ENCODE measurements around the gene BCKDHB. TPM values are rescaled to one million over a fixed set of nuclear protein-coding genes. Genes with fewer than 3 reads are reported as not detected.

Gene BCKDHB
- polyA plus RNA-seq, 2 of the 4 experiments (the other 2 are of a cell fraction): 7.7 to 15.0 TPM

GRCh38 chr6:80333342-80333741 is 226.9 kb downstream of the BCKDHB start (continued):
- TF ChIP-seq MAZ (IDR thresholded peaks at IDR 0.05; ENCODE audit: borderline replicate concordance, low read depth, low read length): no peak
- no peak for TF ChIP-seq CEBPB (IDR thresholded peaks at IDR 0.05)
- TF ChIP-seq RCOR1 (IDR thresholded peaks at IDR 0.05; ENCODE audit: low read depth, low read length): no peak

DNA sequence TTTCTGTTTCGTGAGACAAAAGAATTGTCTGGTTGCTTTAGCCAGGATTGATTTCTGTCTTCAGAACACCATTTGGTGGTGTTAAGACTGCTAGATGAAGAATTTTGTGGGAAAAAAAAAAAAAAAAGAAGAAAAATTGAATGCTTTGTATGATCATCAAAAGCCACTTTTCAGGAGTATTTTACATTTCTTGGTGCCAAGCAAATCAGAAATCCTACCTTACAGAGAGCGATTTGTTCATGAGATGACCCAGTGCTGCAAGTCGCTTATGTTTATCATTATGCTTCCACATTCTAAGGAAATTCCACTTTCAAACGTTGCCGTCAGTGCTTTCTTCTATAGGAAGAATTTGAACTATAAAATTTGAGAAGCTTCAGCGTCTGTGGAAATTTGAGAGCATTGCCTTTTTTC is 228.7 kb downstream of the BCKDHB start:
- H3K4me2 ChIP-seq: no peak overlapping the region
- FAIRE-seq: no peak

GRCh38 chr6:80336911-80337310 is 230.4 kb downstream of the BCKDHB start:
- Histone ChIP-seq H3K27ac (no peak overlapping the region), H3K4me1 (no peaks in the 10 kb centered on the region), H3K4me3 (no peak overlapping the region), H3K9me3 (no peaks in the 10 kb centered on the region), H3K4me2 (no peak overlapping the region)
- CTCF ChIA-PET: interaction anchor here (1.5 kb wide), 1 partner anchor 9 kb away, joined by 3 read pairs; no protein-coding TSS in a partner anchor
- no peak for DNase-seq (ENCODE audit: low read depth in 1 of 2, low spot score in 1 of 2)
- POLR2A ChIA-PET: no interaction called here
- 60% methylated on average over 2 of the region's 2 CpGs for WGBS (ENCODE audit: missing lambda C conversion rate)
- FAIRE-seq: no peak
- no peak for ATAC-seq
- TF ChIP-seq, protein P1, sequence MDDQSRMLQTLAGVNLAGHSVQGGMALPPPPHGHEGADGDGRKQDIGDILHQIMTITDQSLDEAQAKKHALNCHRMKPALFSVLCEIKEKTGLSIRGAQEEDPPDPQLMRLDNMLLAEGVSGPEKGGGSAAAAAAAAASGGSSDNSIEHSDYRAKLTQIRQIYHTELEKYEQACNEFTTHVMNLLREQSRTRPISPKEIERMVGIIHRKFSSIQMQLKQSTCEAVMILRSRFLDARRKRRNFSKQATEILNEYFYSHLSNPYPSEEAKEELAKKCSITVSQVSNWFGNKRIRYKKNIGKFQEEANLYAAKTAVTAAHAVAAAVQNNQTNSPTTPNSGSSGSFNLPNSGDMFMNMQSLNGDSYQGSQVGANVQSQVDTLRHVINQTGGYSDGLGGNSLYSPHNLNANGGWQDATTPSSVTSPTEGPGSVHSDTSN (IDR thresholded peaks at IDR 0.05): no peak
- no peak for TF ChIP-seq MAZ (IDR thresholded peaks at IDR 0.05; ENCODE audit: borderline replicate concordance, low read depth, low read length)
- no peak for TF ChIP-seq EHF (CRISPR knock-in tag; IDR thresholded peaks at IDR 0.05)
- no peak for TF ChIP-seq NR3C1 (IDR thresholded peaks at IDR 0.05)
- TF ChIP-seq RARB (CRISPR knock-in tag; IDR thresholded peaks at IDR 0.05): no peak
- no peak for TF ChIP-seq REST (IDR thresholded peaks at IDR 0.05)
- no peak for TF ChIP-seq CHD4 (IDR thresholded peaks at IDR 0.05; ENCODE audit: borderline replicate concordance)
- TF ChIP-seq MAFK (IDR thresholded peaks at IDR 0.05; ENCODE audit: partially characterized antibody): no peak
- no peak for TF ChIP-seq POLR2A (IDR thresholded peaks at IDR 0.05; ENCODE audit: low read length)
- no peak for TF ChIP-seq HOXA7 (CRISPR knock-in tag; IDR thresholded peaks at IDR 0.05)
- TF ChIP-seq CBX8 (IDR thresholded peaks at IDR 0.05): no peak
- no peak for TF ChIP-seq FOSL2 (IDR thresholded peaks at IDR 0.05)
- no peak for TF ChIP-seq FOSL2 (CRISPR knock-in tag; IDR thresholded peaks at IDR 0.05)
- no peak for TF ChIP-seq JUNB (IDR thresholded peaks at IDR 0.05)
- no peak for TF ChIP-seq ELK1 (IDR thresholded peaks at IDR 0.05; ENCODE audit: low read depth, low read length)
- no peak for TF ChIP-seq BHLHE40 (IDR thresholded peaks at IDR 0.05; ENCODE audit: low read depth, low read length)
- TF ChIP-seq NFE2L2 (conservative IDR thresholded peaks at IDR 0.05; ENCODE audit: low read length): no peak

More for the DNA sequence above, 228.7 kb downstream of the BCKDHB start:
- H3K27ac ChIP-seq: no peak overlapping the region
- WGBS (ENCODE audit: missing lambda C conversion rate): 79% methylated on average over 6 of the region's 6 CpGs
- CTCF ChIA-PET: interaction anchor here (0.6 to 1.0 kb wide), 3 partner anchors 121 to 1898 kb away, joined by 3 to 4 read pairs (median 3); no protein-coding TSS in a partner anchor
- ATAC-seq (no peak), DNase-seq (ENCODE audit: low read depth in 1 of 2, low spot score in 1 of 2) (no peak)
- TF ChIP-seq EP300 (IDR thresholded peaks at IDR 0.05) (no peak), USF2 (IDR thresholded peaks at IDR 0.05) (no peak), KDM5A (IDR thresholded peaks at IDR 0.05) (no peak), NR3C1 (IDR thresholded peaks at IDR 0.05) (no peak), HDAC2 (IDR thresholded peaks at IDR 0.05) (no peak), ATOH8 (CRISPR knock-in tag; IDR thresholded peaks at IDR 0.05; ENCODE audit: low read depth) (no peak), CBX2 (IDR thresholded peaks at IDR 0.05; ENCODE audit: borderline replicate concordance, low read depth) (no peak), MYC (IDR thresholded peaks at IDR 0.05; ENCODE audit: borderline replicate concordance, low read length) (no peak)
- TF ChIP-seq, protein P2, sequence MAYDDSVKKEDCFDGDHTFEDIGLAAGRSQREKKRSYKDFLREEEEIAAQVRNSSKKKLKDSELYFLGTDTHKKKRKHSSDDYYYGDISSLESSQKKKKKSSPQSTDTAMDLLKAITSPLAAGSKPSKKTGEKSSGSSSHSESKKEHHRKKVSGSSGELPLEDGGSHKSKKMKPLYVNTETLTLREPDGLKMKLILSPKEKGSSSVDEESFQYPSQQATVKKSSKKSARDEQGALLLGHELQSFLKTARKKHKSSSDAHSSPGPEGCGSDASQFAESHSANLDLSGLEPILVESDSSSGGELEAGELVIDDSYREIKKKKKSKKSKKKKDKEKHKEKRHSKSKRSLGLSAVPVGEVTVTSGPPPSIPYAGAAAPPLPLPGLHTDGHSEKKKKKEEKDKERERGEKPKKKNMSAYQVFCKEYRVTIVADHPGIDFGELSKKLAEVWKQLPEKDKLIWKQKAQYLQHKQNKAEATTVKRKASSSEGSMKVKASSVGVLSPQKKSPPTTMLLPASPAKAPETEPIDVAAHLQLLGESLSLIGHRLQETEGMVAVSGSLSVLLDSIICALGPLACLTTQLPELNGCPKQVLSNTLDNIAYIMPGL (CRISPR knock-in tag; IDR thresholded peaks at IDR 0.05; ENCODE audit: borderline replicate concordance): no peak
- TF ChIP-seq, protein P3, sequence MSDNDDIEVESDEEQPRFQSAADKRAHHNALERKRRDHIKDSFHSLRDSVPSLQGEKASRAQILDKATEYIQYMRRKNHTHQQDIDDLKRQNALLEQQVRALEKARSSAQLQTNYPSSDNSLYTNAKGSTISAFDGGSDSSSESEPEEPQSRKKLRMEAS (IDR thresholded peaks at IDR 0.05): no peak
- no peaks in the 10 kb centered on the region for H3K9me3 ChIP-seq
- POLR2A ChIA-PET: no interaction called here
- H3K4me1 ChIP-seq: no peaks in the 10 kb centered on the region
- no peak overlapping the region for H3K4me3 ChIP-seq

Measured in A549 (cell line).